Measurements from ENCODE around the gene FRRS1.

Gene FRRS1

GRCh38 chr1:99674115-99675064 is 92.0 kb downstream of the FRRS1 start:
- Histone ChIP-seq H3K36me3 (ENCODE audit: insufficient read depth, low read length) (no peaks in the 10 kb centered on the region), H3K4me3 (ENCODE audit: low read depth in 1 of 2, low read length in 2 of 2) (no peak overlapping the region), H3K9me3 (ENCODE audit: low read length) (no peaks in the 10 kb centered on the region), H3K27ac (ENCODE audit: low read depth, low read length) (no peak overlapping the region), H3K27me3 (ENCODE audit: control insufficient read depth in 1 of 2, insufficient read depth in 2 of 2, low read length in 2 of 2) (no peaks in the 10 kb centered on the region), H3K9ac (ENCODE audit: low read length) (no peak overlapping the region), H3K4me1 (ENCODE audit: insufficient read depth, low read length) (no peaks in the 10 kb centered on the region)

DNA sequence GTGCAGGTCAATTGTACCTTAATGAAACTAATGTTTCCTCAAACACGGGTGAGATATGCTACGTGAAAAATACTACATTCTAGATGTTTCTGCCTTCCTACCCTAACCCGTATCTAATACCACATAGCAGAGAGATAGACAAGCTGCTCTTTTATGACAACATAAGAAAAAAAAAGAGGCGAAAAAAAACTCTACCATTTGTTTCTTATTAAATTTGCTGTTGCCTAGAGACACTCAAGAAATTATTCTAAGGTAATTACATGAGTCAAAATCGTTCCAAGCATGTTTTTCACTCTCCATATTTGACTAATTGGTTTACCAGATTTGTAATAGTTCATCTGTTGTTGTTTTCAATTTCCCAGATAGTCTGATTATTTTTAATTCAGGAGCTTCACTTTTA is 93.1 kb downstream of the FRRS1 start:
- H3K9ac ChIP-seq (ENCODE audit: low read length), result no peak overlapping the region
- H3K9me3 ChIP-seq (ENCODE audit: low read length), result no peaks in the 10 kb centered on the region
- no peak overlapping the region for H3K27ac ChIP-seq (ENCODE audit: low read depth, low read length)
- no peaks in the 10 kb centered on the region for H3K36me3 ChIP-seq (ENCODE audit: insufficient read depth, low read length)
- no peaks in the 10 kb centered on the region for H3K4me1 ChIP-seq (ENCODE audit: insufficient read depth, low read length)
- no peak overlapping the region for H3K4me3 ChIP-seq (ENCODE audit: low read depth in 1 of 2, low read length in 2 of 2)
- H3K27me3 ChIP-seq (ENCODE audit: control insufficient read depth in 1 of 2, insufficient read depth in 2 of 2, low read length in 2 of 2), result no peaks in the 10 kb centered on the region

DNA sequence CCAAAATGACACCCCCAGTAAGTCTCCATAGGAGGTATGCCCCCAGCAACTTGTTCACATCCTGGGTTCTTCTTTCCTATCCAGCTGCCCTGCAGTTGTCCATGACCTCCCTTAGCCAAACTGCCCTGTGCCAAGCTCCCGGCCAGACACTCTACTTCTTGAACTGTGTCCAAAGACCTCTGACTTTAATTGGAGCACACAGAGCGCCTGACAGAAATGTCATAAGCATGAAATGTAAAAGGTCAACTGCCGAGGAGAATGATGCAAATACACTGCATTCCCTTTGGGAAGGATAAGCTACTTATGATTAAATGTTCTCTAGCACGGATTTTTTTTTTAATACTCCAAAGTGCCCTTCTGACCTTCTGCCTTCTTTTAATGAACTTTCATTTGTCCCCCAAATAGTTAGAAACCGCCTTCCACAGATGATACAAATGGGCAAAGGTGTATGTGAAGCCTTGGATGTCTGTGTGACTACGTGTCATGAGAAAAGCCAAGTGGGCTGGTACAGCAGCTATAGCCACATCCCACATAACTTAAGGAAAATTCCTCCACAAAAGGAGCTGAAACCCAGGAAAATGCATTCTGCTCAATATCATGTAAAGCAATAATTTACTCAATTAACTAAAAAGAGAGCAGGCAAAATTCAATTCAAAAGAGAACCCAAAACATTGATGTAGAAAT is 93.8 kb downstream of the FRRS1 start:
- H3K9me3 ChIP-seq (ENCODE audit: low read length), result no peaks in the 10 kb centered on the region
- H3K27me3 ChIP-seq (ENCODE audit: control insufficient read depth in 1 of 2, insufficient read depth in 2 of 2, low read length in 2 of 2), result no peaks in the 10 kb centered on the region
- no peak overlapping the region for H3K27ac ChIP-seq (ENCODE audit: low read depth, low read length)
- no peaks in the 10 kb centered on the region for H3K4me1 ChIP-seq (ENCODE audit: insufficient read depth, low read length)
- H3K4me3 ChIP-seq (ENCODE audit: low read depth in 1 of 2, low read length in 2 of 2), result no peak overlapping the region
- no peaks in the 10 kb centered on the region for H3K36me3 ChIP-seq (ENCODE audit: insufficient read depth, low read length)
- H3K9ac ChIP-seq (ENCODE audit: low read length), result no peak overlapping the region

DNA sequence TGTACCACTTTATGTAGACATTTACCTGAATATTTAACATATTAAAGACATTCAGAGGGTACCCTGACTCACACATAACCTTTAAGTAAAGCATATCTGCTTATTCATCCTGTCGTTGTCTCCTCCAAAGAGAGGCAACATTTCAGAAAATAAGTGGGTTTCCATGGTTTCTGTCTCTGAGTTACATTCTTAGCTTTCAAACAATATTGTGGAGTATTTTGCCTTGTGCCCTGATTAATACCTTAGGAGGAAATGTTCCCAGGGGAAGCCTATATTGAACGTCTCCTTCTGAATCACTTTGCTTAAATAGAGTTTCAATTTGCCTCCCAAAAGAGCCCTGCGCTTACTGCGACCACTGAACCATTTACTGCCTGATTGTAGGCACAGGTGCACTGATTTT is 94.4 kb downstream of the FRRS1 start:
- Histone ChIP-seq H3K9ac (ENCODE audit: low read length) (no peak overlapping the region), H3K4me3 (ENCODE audit: low read depth in 1 of 2, low read length in 2 of 2) (no peak overlapping the region), H3K4me1 (ENCODE audit: insufficient read depth, low read length) (no peaks in the 10 kb centered on the region), H3K9me3 (ENCODE audit: low read length) (no peaks in the 10 kb centered on the region), H3K36me3 (ENCODE audit: insufficient read depth, low read length) (no peaks in the 10 kb centered on the region), H3K27ac (ENCODE audit: low read depth, low read length) (no peak overlapping the region), H3K27me3 (ENCODE audit: control insufficient read depth in 1 of 2, insufficient read depth in 2 of 2, low read length in 2 of 2) (no peaks in the 10 kb centered on the region)

GRCh38 chr1:99670583-99670982 is 95.9 kb downstream of the FRRS1 start:
- Histone ChIP-seq H3K4me3 (ENCODE audit: low read depth in 1 of 2, low read length in 2 of 2) (no peak overlapping the region), H3K4me1 (ENCODE audit: insufficient read depth, low read length) (no peaks in the 10 kb centered on the region), H3K9ac (ENCODE audit: low read length) (no peak overlapping the region), H3K27ac (ENCODE audit: low read depth, low read length) (no peak overlapping the region), H3K9me3 (ENCODE audit: low read length) (no peaks in the 10 kb centered on the region), H3K36me3 (ENCODE audit: insufficient read depth, low read length) (no peaks in the 10 kb centered on the region), H3K27me3 (ENCODE audit: control insufficient read depth in 1 of 2, insufficient read depth in 2 of 2, low read length in 2 of 2) (no peaks in the 10 kb centered on the region)

- no peak overlapping the region for H3K9ac ChIP-seq (ENCODE audit: low read length)
- H3K4me1 ChIP-seq (ENCODE audit: insufficient read depth, low read length), result no peaks in the 10 kb centered on the region
- no peaks in the 10 kb centered on the region for H3K36me3 ChIP-seq (ENCODE audit: insufficient read depth, low read length)
- no peak overlapping the region for H3K4me3 ChIP-seq (ENCODE audit: low read depth in 1 of 2, low read length in 2 of 2)
- H3K27ac ChIP-seq (ENCODE audit: low read depth, low read length), result no peak overlapping the region
- H3K27me3 ChIP-seq (ENCODE audit: control insufficient read depth in 1 of 2, insufficient read depth in 2 of 2, low read length in 2 of 2), result no peaks in the 10 kb centered on the region
- H3K9me3 ChIP-seq (ENCODE audit: low read length), result no peaks in the 10 kb centered on the region
Measured at GRCh38 chr1:99669821-99670220, 96.6 kb downstream of the FRRS1 start.

GRCh38 chr1:99669376-99669775 is 97.1 kb downstream of the FRRS1 start:
- H3K27me3 ChIP-seq (ENCODE audit: control insufficient read depth in 1 of 2, insufficient read depth in 2 of 2, low read length in 2 of 2), result no peaks in the 10 kb centered on the region
- no peak overlapping the region for H3K27ac ChIP-seq (ENCODE audit: low read depth, low read length)
- H3K9me3 ChIP-seq (ENCODE audit: low read length), result no peaks in the 10 kb centered on the region
- H3K36me3 ChIP-seq (ENCODE audit: insufficient read depth, low read length), result no peaks in the 10 kb centered on the region
- no peak overlapping the region for H3K9ac ChIP-seq (ENCODE audit: low read length)
- H3K4me1 ChIP-seq (ENCODE audit: insufficient read depth, low read length), result no peaks in the 10 kb centered on the region
- no peak overlapping the region for H3K4me3 ChIP-seq (ENCODE audit: low read depth in 1 of 2, low read length in 2 of 2)

- no peaks in the 10 kb centered on the region for H3K36me3 ChIP-seq (ENCODE audit: insufficient read depth, low read length)
- no peak overlapping the region for H3K4me3 ChIP-seq (ENCODE audit: low read depth in 1 of 2, low read length in 2 of 2)
- no peaks in the 10 kb centered on the region for H3K9me3 ChIP-seq (ENCODE audit: low read length)
- H3K9ac ChIP-seq (ENCODE audit: low read length), result no peak overlapping the region
- H3K4me1 ChIP-seq (ENCODE audit: insufficient read depth, low read length), result peaks cover 5% of the 10 kb centered on the region
- H3K27me3 ChIP-seq (ENCODE audit: control insufficient read depth in 1 of 2, insufficient read depth in 2 of 2, low read length in 2 of 2), result no peaks in the 10 kb centered on the region
- H3K27ac ChIP-seq (ENCODE audit: low read depth, low read length), result no peak overlapping the region
Measured at GRCh38 chr1:99665212-99665611, 101.2 kb downstream of the FRRS1 start.

DNA sequence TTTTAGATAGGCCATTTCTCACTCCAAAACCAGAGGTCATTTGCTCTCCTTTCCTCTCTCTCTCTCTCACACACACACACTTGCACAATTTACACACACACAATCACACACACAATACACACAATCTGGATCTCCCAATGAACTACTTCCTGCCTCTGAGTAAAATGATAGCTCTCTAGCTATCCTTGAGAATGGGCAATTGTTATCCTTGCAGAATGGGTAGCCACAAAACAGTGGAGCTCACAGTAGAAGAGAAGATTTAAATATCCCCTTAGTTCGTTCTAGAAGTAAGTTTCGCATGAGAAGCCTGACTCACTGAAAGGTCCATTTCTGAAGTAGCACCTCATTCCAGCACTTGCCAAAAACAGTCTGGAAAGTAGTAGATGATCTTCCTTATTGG is 102.9 kb downstream of the FRRS1 start:
- Histone ChIP-seq H3K4me1 (ENCODE audit: insufficient read depth, low read length) (peaks cover 5% of the 10 kb centered on the region), H3K27ac (ENCODE audit: low read depth, low read length) (no peak overlapping the region), H3K9ac (ENCODE audit: low read length) (no peak overlapping the region), H3K36me3 (ENCODE audit: insufficient read depth, low read length) (no peaks in the 10 kb centered on the region), H3K4me3 (ENCODE audit: low read depth in 1 of 2, low read length in 2 of 2) (no peak overlapping the region), H3K27me3 (ENCODE audit: control insufficient read depth in 1 of 2, insufficient read depth in 2 of 2, low read length in 2 of 2) (no peaks in the 10 kb centered on the region), H3K9me3 (ENCODE audit: low read length) (no peaks in the 10 kb centered on the region)

DNA sequence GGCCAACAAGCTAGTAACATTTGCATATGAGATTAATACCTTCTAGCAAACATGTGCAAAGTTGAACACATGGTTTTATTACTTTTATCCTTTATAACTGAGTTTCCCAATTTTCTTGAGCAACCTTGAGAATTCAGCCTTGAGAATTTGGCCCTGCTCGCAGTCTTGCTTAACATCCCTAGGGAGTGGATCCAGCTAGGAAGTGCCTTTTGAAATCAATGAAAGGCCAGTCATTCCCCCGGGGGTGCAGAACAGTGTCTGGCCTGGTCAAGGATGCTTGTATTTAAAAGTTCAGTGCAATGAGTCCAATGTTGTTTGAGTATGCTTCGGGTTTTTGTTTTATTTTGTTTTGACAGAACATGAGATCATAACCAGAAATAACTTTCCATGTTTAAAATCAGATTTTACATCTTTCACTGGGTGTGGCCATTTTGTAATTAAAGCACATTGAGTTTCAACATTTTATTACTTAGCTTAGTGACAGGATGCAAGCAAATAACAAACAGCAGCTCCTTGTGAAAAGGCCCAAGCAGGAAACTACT is 103.8 kb downstream of the FRRS1 start:
- no peak overlapping the region for H3K4me3 ChIP-seq (ENCODE audit: low read depth in 1 of 2, low read length in 2 of 2)
- H3K4me1 ChIP-seq (ENCODE audit: insufficient read depth, low read length), result peaks cover 5% of the 10 kb centered on the region
- H3K27me3 ChIP-seq (ENCODE audit: control insufficient read depth in 1 of 2, insufficient read depth in 2 of 2, low read length in 2 of 2), result no peaks in the 10 kb centered on the region
- no peaks in the 10 kb centered on the region for H3K36me3 ChIP-seq (ENCODE audit: insufficient read depth, low read length)
- H3K27ac ChIP-seq (ENCODE audit: low read depth, low read length), result no peak overlapping the region
- no peak overlapping the region for H3K9ac ChIP-seq (ENCODE audit: low read length)
- H3K9me3 ChIP-seq (ENCODE audit: low read length), result no peaks in the 10 kb centered on the region

DNA sequence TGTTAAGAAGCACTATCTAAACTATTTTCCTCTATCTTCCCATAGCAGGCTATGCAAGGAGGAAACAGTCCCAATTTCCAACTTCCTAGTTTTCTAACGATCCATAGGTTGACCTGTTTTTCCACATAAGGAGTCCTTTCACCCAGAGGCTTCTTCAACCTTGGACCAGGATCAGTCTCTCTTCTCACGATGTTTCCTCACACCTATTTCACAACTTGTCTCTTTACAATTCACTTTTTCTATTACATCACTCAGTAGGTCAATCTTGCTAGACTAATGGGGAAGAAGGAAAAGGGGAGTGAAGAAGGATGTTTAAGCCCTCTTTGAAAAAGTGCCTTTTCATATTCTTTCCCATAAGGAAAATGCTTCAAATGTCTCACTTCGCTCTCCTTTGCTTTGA is 104.7 kb downstream of the FRRS1 start:
- no peaks in the 10 kb centered on the region for H3K36me3 ChIP-seq (ENCODE audit: insufficient read depth, low read length)
- H3K4me3 ChIP-seq (ENCODE audit: low read depth in 1 of 2, low read length in 2 of 2), result no peak overlapping the region
- peaks cover 5% of the 10 kb centered on the region for H3K4me1 ChIP-seq (ENCODE audit: insufficient read depth, low read length)

More for the DNA sequence above, 104.7 kb downstream of the FRRS1 start:
- H3K9me3 ChIP-seq (ENCODE audit: low read length), result no peaks in the 10 kb centered on the region
- no peak overlapping the region for H3K9ac ChIP-seq (ENCODE audit: low read length)
- no peak overlapping the region for H3K27ac ChIP-seq (ENCODE audit: low read depth, low read length)
- no peaks in the 10 kb centered on the region for H3K27me3 ChIP-seq (ENCODE audit: control insufficient read depth in 1 of 2, insufficient read depth in 2 of 2, low read length in 2 of 2)
